Smooth muscle cell of trachea (primary cell): ENCODE results near the gene HMGA1. TPM values are rescaled to one million over a fixed set of nuclear protein-coding genes. Genes with fewer than 3 reads are reported as not detected.

ENCODE experiments used
- total RNA-seq: library from RNA; depleted of rRNA; stranded (reverse); fragments of >200 nt; gene quantifications from 2 replicates; pipeline ENCODE4 v1.2.1, GENCODE V29; 2014

Gene HMGA1, protein sequence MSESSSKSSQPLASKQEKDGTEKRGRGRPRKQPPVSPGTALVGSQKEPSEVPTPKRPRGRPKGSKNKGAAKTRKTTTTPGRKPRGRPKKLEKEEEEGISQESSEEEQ
- total RNA-seq, result 310 and 349 TPM in 2 replicates

DNA sequence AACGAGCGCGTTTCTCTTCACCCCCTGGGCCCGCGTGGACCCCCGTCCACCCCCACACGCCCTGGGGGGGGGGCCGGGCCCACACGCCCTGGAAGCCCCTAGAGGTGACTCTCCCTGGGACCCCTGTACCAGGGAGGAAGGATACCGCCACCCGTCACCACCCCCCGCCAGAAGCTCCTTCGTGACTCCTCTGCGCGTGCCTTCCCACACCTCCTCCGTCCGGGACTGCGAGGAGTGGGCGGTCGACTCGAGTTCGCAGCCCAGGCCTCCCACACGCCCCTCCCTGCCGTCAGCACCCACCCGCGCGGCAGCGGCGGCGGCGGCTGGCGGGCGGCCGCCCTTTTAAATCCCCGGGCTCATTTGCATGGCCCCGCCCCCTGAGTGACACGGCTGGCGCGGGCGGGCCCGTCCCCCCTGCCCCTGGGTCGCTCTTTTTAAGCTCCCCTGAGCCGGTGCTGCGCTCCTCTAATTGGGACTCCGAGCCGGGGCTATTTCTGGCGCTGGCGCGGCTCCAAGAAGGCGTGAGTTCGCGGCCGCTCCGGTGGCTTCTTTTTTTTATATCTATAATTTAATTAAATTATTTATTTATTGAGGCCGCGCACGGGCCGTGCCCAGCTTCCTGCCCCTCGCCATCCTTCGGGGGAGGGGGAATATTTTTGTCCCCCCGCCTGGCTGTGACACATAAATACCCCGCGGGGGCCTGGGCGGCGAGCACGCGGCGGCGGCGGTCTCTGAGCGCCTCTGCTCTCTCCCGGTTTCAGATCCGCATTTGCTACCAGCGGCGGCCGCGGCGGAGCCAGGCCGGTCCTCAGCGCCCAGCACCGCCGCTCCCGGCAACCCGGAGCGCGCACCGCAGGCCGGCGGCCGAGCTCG, at the start of gene HMGA1:
TSS of gene HMGA1 (plus strand) at position 431 of the 873 bp plus-strand sequence. CDS start 3,908 bp downstream, outside the sequence.

GRCh38 chr6:34248727-34249468, 12.2 kb downstream of the HMGA1 start, which contains the start of gene SMIM29:
Gene SMIM29, minus strand, starts transcription at chr6:34249006. Its CDS starts 1,215 bp downstream, at chr6:34247791.

Other genes starting within 250 kb of the HMGA1 start
- gene GRM4, start 90.8 kb upstream of the HMGA1 start, total RNA-seq, result under 0.01 TPM in 1 of 2 replicates, not detected in the other
- 36.9 and 39.7 TPM in 2 replicates for gene SMIM29, start 12.1 kb downstream of the HMGA1 start, total RNA-seq
- gene NUDT3, start 155.8 kb downstream of the HMGA1 start, total RNA-seq, result 16.9 and 24.4 TPM in 2 replicates
- 1,843 and 2,692 TPM in 2 replicates for gene RPS10, start 189.2 kb downstream of the HMGA1 start, total RNA-seq
- 0.15 TPM in 1 of 2 replicates, not detected in the other for gene PACSIN1, start 229.2 kb downstream of the HMGA1 start, total RNA-seq